Upper lobe of left lung (tissue), 6 donors: ENCODE measurements around the gene CCDC138. TPM values are rescaled to one million over a fixed set of nuclear protein-coding genes. Genes with fewer than 3 reads are reported as not detected.

Experiments
- ATAC-seq, 2 donors: fragments of 200-7000 bp; cut with Tn5 transposase; one replicate each; pipeline ENCODE4 v1.9.1; 2022; ENCODE audit warnings: mild to moderate bottlenecking in 2 of 2, moderate library complexity in 2 of 2; ENCODE audit not compliant: low FRiP score in 2 of 2
- DNase-seq, 2 donors: peaks; one replicate each; pipeline ENCODE4 v3.0.0-alpha.2; 2019 to 2020
- H3K27ac ChIP-seq, 4 donors: fragments of 200-600 bp; sonication (generic); one replicate each; pipeline ENCODE4 v1.5.1; 2016 to 2019
- H3K27me3 ChIP-seq, 4 donors: fragments of 200-600 bp; sonication (generic); one replicate each; pipeline ENCODE4 v1.5.1; 2017 to 2019
- H3K36me3 ChIP-seq, 4 donors: fragments of 200-600 bp; sonication (generic); one replicate each; pipeline ENCODE4 v1.5.1; 2016 to 2019
- H3K4me1 ChIP-seq, 4 donors: fragments of 200-600 bp; sonication (generic); one replicate each; pipeline ENCODE4 v1.5.1; 2018 to 2019
- H3K4me3 ChIP-seq, 4 donors: fragments of 200-600 bp; sonication (generic); one replicate each; pipeline ENCODE4 v1.5.1; 2017 to 2019; ENCODE audit warnings: mild to moderate bottlenecking in 2 of 4, moderate library complexity in 1 of 4
- H3K9me3 ChIP-seq, 4 donors: fragments of 200-600 bp; sonication (generic); one replicate each; pipeline ENCODE4 v1.5.1; 2018 to 2019
- CTCF ChIP-seq, 6 experiments: fragments of 450-650 bp in 4 of 6; fragments of 200-600 bp in 2 of 6; sonication (generic) in 2 of 6; IDR thresholded peaks; one replicate each; pipeline ENCODE4 v1.5.1; 2016 to 2019; ENCODE audit warnings: antibody characterized with exemption in 6 of 6
- EP300 ChIP-seq, 4 donors: sonication (generic); formaldehyde crosslinking; IDR thresholded peaks; one replicate each; pipeline ENCODE4 v1.5.1; 2017; ENCODE audit warnings: antibody characterized with exemption in 4 of 4, control low read depth in 2 of 4
- POLR2A ChIP-seq, 4 donors: fragments of 450-650 bp; IDR thresholded peaks; one replicate each; pipeline ENCODE4 v1.5.1; 2016 to 2017; ENCODE audit warnings: antibody characterized with exemption in 4 of 4, mild to moderate bottlenecking in 2 of 4
- POLR2AphosphoS5 ChIP-seq, 2 donors: sonication (generic); formaldehyde crosslinking; IDR thresholded peaks; one replicate each; pipeline ENCODE4 v1.5.1; 2017; ENCODE audit warnings: antibody characterized with exemption in 2 of 2
- WGBS, 2 donors: methylation state at CpG; one replicate each; pipeline ENCODE4 v1.1.5; 2017 to 2018; 5-methylcytosine and 5-hydroxymethylcytosine counted together
- total RNA-seq, 6 donors: library from RNA; depleted of rRNA in 4 of 6; stranded (reverse); fragments of >200 nt in 4 of 6; gene quantifications; one replicate each; pipeline versions ENCODE4 v1.1.0 to v1.2.1, GENCODE V29; 2016 to 2021
- donor health status: DM: no; HTN: no; CAD: no; lungs with moderate emphysema.
- donor health status: DM: no; HTN: yes; CAD: no; lungs with severe emphysema.

The CCDC138 gene
- total RNA-seq, 6 donors from 2014 or later = 2.4 to 16.3 (median 3.2) TPM

DNA sequence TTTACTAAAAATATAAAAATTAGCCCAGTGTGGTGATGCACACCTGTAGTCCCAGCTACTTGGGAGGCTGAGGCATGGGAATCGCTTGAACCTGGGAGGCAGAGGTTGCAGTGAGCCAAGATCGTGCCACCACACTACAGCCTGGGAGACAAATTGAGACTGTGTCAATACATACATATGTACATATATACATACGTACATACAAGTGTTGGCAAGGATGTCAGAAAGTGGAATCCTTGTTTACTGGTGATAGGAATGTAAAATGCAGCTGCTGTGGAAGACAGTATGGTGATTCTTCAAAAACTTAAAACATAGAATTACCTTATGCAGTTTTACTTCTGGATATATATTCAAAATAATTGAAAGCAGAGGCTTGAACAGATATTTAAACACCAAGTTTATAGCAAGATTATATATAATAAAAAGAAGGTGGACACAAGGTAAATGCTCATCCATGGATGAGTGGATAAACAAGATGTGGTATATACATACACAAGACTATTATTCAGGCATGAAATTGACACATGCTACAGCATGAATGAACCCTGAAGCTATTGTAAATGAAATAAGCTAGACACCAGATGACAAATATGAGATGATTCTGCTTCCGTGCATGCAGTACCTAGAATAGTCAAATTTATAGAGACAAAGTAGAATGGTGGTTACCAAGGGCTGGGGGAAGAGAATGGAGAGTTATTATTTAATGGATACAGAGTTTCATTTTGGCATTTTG, 43.2 kb downstream of the CCDC138 start:
- Histone ChIP-seq H3K27me3 (no peaks in the 10 kb centered on the region), H3K27ac (no peak overlapping the region), H3K4me1 (peaks cover 0 to 8% (median 0%) of the 10 kb centered on the region in 4 donors), H3K36me3 (no peaks in the 10 kb centered on the region), H3K4me3 (no peak overlapping the region), H3K9me3 (no peaks in the 10 kb centered on the region)
- DNase-seq (no peak), ATAC-seq (no peak)
- TF ChIP-seq EP300 (IDR thresholded peaks at IDR 0.05) (no peak), CTCF (IDR thresholded peaks at IDR 0.05) (no peak), POLR2A (IDR thresholded peaks at IDR 0.05) (no peak), POLR2AphosphoS5 (IDR thresholded peaks at IDR 0.05) (no peak)
- 92 to 96% methylated on average over 4 of the region's 4 CpGs for WGBS, 2 donors

DNA sequence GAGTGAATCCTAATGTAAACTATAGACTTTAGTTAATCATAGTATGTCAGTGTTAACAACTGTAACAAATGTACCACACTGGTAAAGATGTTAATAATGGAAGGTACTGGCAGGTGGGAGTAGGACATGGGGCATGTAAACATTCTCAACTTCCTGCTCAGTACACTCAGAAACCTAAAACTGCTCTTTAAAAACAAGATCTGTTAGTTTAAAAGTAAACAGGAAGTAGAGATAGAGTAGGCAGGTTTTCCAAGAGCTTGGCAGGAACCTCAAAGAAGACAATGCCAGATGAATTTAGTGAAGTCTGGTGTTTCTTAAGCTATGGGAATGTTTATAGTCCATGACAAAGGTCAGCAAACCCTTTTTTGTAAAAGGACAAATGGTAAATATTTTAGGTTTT, 46.6 kb downstream of the CCDC138 start:
- DNase-seq = no peak
- H3K9me3 ChIP-seq = no peaks in the 10 kb centered on the region
- no peak for ATAC-seq
- TF ChIP-seq POLR2A (IDR thresholded peaks at IDR 0.05) = no peak
- TF ChIP-seq EP300 (IDR thresholded peaks at IDR 0.05) = no peak
- TF ChIP-seq CTCF (IDR thresholded peaks at IDR 0.05) = no peak
- no peak for TF ChIP-seq POLR2AphosphoS5 (IDR thresholded peaks at IDR 0.05)
- H3K27me3 ChIP-seq = no peaks in the 10 kb centered on the region
- H3K36me3 ChIP-seq = no peaks in the 10 kb centered on the region
- no peak overlapping the region for H3K4me3 ChIP-seq
- peaks cover 0 to 8% (median 0%) of the 10 kb centered on the region in 4 donors for H3K4me1 ChIP-seq
- H3K27ac ChIP-seq = no peak overlapping the region

- Histone ChIP-seq H3K4me1 (peaks cover 0 to 8% (median 0%) of the 10 kb centered on the region in 4 donors), H3K27ac (no peak overlapping the region), H3K27me3 (no peaks in the 10 kb centered on the region), H3K4me3 (no peak overlapping the region), H3K36me3 (no peaks in the 10 kb centered on the region), H3K9me3 (no peaks in the 10 kb centered on the region)
- no peak for DNase-seq
- ATAC-seq = no peak
- 91 to 93% methylated on average over 3 of the region's 3 CpGs for whole genome bisulfite sequencing, 2 donors
- no peak for TF ChIP-seq POLR2AphosphoS5 (IDR thresholded peaks at IDR 0.05)
- no peak for TF ChIP-seq CTCF (IDR thresholded peaks at IDR 0.05)
- TF ChIP-seq POLR2A (IDR thresholded peaks at IDR 0.05) = no peak
- no peak for TF ChIP-seq EP300 (IDR thresholded peaks at IDR 0.05)
Observed at GRCh38 chr2:108834620-108835019, 48.0 kb downstream of the CCDC138 start.

GRCh38 chr2:108835040-108835439, 48.5 kb downstream of the CCDC138 start:
- WGBS, 2 donors = 73 to 88% methylated on average over 1 of the region's 1 CpG
- no peak overlapping the region for H3K27ac ChIP-seq
- DNase-seq (no peak), ATAC-seq (no peak)
- no peak for TF ChIP-seq POLR2A (IDR thresholded peaks at IDR 0.05)
- no peak for TF ChIP-seq EP300 (IDR thresholded peaks at IDR 0.05)
- TF ChIP-seq CTCF (IDR thresholded peaks at IDR 0.05) = no peak
- no peak for TF ChIP-seq POLR2AphosphoS5 (IDR thresholded peaks at IDR 0.05)
- no peaks in the 10 kb centered on the region for H3K36me3 ChIP-seq
- H3K9me3 ChIP-seq = no peaks in the 10 kb centered on the region
- H3K4me1 ChIP-seq = peaks cover 0 to 8% (median 0%) of the 10 kb centered on the region in 4 donors
- no peaks in the 10 kb centered on the region for H3K27me3 ChIP-seq
- no peak overlapping the region for H3K4me3 ChIP-seq

- Histone ChIP-seq H3K4me1 (peaks cover 0 to 8% (median 0%) of the 10 kb centered on the region in 4 donors), H3K27me3 (no peaks in the 10 kb centered on the region), H3K36me3 (no peaks in the 10 kb centered on the region), H3K9me3 (no peaks in the 10 kb centered on the region), H3K27ac (no peak overlapping the region), H3K4me3 (no peak overlapping the region)
- TF ChIP-seq POLR2AphosphoS5 (IDR thresholded peaks at IDR 0.05) (no peak), POLR2A (IDR thresholded peaks at IDR 0.05) (no peak), EP300 (IDR thresholded peaks at IDR 0.05) (no peak), CTCF (IDR thresholded peaks at IDR 0.05) (no peak)
- 98% methylated on average over 7 of the region's 7 CpGs for WGBS, 2 donors
- no peak for ATAC-seq
- no peak for DNase-seq
Observed at GRCh38 chr2:108837198-108837597, 50.6 kb downstream of the CCDC138 start.
